GM21529 (cell line): ENCODE results near the gene ZC2HC1C.
"Not testable (repeated sequence)": the region's sequence is repeated elsewhere in the genome, so short reads cannot be mapped to it uniquely, and the experiment has no call there.

Experiments
- ATAC-seq: cut with Tn5 transposase; IDR thresholded peaks from one replicate; pipeline ENCODE4 v1.9.1; 2021; ENCODE audit not compliant: unreplicated experiment

The ZC2HC1C gene

GRCh38 chr14:75053396-75054291 is 15.8 kb upstream of the ZC2HC1C start:
- ATAC-seq = no peak

DNA sequence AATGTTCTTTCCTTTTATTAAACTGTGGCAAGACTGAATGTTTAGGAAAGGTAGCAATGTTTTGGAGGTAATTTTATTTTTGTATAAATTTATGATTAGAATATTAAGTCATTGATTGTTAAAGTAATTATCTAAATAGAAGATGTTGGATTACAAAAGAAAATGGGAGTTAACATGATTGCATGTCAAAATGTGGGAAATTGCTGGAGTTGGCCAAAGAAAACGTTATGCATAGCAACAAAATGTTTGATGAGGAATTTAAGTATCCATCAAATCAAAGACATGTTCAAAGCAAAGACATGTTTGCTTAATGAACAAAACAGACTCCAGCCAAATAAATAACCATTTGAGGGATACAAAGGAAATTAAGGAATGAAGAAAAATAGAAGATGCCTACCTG is 15.0 kb upstream of the ZC2HC1C start:
- no peak for ATAC-seq

GRCh38 chr14:75059642-75060041 is 9.8 kb upstream of the ZC2HC1C start:
- ATAC-seq = no peak

DNA sequence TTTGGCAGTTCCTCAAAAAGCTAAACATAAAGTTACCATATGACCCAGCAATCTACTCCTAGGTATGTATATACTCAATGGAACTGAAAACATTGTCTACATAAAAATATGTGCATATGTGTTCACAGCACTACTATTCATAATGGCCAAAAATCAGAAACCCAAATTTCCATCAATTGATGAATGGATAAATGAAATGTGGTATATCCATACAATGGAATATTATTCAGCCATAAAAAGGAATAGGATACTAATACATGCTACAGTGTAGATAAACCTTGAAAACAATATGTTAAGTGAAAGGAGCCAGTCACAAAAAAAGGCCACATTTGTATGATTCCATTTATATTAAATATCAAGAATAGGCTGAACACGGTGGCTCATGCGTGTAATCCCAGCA is 9.0 kb upstream of the ZC2HC1C start:
- ATAC-seq = no peak

GRCh38 chr14:75063013-75063412 is 6.4 kb upstream of the ZC2HC1C start:
- ATAC-seq = no peak

GRCh38 chr14:75063491-75064204 is 5.8 kb upstream of the ZC2HC1C start, which contains the start of gene ACYP1:
TSS of gene ACYP1 (minus strand) at chr14:75064024. CDS start at chr14:75063553, 471 bp downstream.
- peak; percentile 97 for ATAC-seq

DNA sequence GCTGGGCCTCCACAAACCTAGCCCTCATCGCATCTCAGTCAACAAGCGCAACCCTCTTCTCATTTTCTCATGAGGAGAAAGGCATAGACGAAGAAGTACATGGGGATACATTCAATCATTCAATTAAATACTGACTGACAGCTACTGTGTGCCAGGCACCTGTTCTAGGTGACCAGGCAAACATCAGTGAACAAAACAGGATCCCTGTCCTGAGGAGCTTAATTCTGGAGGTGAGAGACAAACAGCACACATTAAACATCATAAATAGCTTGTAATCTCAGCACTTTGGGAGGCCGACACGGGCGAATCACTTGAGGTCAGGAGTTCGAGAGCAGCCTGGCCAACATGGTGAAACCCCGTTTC is 5.3 kb upstream of the ZC2HC1C start:
- no peak for ATAC-seq

- ATAC-seq = no peak
Measured at GRCh38 chr14:75066691-75067090, 2.8 kb upstream of the ZC2HC1C start.

DNA sequence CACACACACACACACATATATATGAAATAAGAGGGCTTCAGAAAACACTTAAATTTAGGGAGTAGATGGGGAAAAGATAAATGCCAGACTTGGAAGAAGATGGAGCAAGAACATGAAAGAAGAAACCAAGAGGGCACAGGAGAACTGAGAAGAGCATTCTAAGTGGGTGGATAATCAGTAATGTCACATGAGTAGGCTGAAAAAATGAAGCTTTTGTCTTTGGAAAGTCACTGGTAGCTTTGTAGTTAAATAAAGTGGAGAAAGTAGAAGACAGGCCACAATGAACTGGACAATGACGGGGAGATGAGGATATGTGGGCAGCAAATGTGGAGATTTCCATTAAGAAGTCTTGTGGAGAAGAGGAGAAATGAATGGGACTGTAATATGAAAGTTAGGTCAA is 2.2 kb upstream of the ZC2HC1C start:
- ATAC-seq = no peak

DNA sequence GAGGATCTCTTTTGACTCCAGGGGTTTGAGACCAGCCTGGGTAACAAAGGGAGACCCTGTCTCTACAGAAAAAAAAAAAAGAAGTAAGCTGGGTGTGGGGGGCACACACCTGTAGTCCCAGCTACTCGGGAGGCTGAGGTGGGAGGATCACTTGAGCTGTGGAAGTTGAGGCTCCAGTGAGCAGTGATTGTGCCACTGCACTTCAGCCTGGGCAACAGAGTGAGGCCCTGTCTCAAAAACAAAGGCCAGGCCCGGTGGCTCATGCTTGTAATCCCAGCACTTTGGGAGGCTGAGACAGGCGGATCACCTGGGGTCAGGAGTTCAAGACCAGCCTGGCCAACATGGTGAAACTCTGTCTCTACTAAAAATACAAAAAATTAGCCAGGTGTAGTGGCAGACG is 1.7 kb upstream of the ZC2HC1C start:
- not testable (repeated sequence) for ATAC-seq

GRCh38 chr14:75068294-75069120 is 934 bp upstream of the ZC2HC1C start:
- no peak for ATAC-seq

DNA sequence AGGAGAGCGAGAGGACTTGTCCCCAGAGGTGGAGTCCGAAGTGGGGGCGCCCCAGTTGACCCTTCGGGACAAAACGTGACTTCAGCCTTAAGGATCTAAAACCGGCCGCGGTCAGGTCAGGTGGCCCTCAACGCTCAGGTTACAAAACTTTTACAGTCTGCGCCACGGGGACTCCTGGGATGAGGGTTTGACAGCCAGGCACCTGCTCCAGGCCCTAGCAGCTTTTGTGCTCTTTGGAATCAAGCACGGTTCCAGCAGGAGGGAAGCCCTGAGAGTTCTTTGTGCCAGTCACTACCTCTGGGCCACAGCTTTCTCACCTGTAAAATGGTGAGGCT is 337 bp downstream of the ZC2HC1C start:
- ATAC-seq = no peak

GRCh38 chr14:75070383-75070782 is 942 bp downstream of the ZC2HC1C start:
- ATAC-seq = no peak

- no peak for ATAC-seq
Measured at GRCh38 chr14:75077794-75078193, 8.4 kb downstream of the ZC2HC1C start.

DNA sequence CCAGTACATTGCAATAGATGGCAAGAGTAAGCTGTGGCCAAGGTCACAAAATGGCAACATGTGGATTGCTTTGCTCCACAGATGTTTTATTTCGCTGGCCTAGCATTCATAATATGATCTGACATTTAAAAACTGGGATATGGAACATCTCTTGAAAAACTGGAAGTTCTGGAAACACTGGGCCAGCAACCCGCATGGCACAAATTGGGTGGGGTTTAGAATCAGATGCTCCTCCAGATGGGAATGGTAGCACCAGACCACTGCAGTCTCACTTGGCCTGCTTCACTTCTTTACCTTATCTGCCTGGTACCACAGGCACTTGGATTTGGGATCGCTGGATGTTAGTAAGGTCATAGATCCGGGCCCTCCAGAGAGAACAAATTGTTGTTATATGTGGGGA is 10.1 kb downstream of the ZC2HC1C start:
- ATAC-seq = no peak

DNA sequence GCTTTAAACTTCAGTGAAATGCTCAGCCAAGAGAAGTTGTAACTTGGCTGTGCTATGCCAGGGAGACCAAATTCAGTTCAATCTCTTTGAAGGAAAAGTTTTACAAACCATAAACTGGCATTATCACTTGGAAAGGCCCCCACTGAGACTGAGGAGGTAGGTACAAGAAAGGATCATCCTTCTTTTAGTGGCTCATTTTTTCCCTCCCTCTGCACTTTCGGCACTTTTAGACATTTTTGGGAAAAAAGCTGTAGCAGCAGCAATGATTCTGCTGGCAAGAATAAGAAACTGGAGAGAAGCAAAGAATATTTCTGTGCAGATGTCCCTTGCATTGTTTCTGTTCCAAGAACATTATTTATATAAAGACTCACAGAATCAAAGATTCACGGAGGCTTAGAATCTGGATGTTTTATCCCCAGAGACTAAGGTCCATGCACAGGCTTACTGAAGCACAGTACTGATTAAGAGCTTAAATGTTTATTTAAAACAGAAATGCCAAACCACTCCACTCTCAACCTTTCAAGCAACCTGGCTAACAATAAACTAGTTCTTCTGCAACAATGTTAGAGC is 12.3 kb downstream of the ZC2HC1C start:
- ATAC-seq = no peak

DNA sequence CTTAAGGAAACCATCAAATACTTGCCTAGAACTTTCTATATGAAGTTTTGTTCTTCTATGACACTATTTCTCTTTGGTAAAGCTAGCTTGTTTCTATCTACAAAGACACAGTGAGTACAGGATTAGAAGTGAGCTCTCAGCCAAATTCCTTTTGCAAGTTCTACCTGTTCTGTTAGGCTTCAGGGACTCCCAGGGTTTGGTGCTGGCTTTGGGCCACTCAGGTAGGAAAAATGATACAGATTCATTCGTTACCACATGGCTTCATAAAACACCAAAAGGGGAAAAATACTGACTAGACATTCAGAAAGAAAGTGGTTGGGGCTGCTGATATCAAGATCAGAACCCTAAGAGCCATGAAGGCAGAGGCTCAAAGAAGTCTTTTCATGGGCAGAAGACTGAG is 13.8 kb downstream of the ZC2HC1C start:
- no peak for ATAC-seq

- no peak for ATAC-seq
Measured at GRCh38 chr14:75084513-75084912, 15.1 kb downstream of the ZC2HC1C start.

- no peak for ATAC-seq
Measured at GRCh38 chr14:75088153-75088552, 18.7 kb downstream of the ZC2HC1C start.

DNA sequence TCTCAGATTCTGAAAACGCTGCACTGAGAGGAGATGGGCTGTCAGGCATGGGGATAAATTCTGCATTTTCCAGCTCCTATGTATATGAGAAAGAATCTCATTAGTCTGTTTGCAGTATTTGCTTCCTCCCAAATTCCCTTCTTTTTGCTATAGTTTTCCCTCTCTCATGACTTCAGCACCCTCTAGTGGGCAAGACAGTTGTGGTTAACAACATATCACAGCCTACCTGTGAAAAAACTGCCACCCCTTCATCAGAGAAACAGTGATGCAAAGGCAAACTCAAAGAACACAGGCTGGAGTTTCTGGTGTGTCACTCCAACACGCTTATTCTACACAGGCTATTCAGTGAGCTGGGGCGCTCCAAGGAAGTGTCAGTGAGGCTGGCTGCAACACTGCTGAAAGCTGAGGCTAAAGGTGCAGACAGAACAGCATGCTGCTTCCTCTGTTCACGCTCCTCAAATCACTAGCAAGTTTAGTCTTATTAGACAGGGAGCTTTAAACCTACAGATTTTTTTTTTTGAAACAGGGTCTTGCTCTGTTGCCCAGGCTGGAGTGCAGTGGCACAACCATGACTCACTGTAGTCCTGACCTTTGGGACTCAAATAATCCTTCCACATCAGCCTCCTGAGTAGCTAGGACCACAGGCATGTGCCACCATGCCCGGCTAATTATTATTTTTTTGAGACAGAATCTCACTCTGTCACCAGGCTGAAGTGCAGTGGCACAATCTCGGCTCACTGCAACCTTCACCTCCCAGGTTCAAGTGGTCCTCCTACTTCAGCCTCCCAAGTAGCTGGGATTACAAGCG is 19.3 kb downstream of the ZC2HC1C start:
- ATAC-seq = no peak
